DMS 273 (cell line): Measurements from ENCODE around the gene IRAK2.

ENCODE experiments used
- DNase-seq: peaks from one replicate; lab custom pipeline; 2025; ENCODE audit not compliant: unreplicated experiment; lab: John Stamatoyannopoulos, UW

Gene IRAK2

GRCh38 chr3:10219737-10220136, 55.0 kb downstream of the IRAK2 start:
- no peak for DNase-seq

- DNase-seq, result no peak
Observed at GRCh38 chr3:10223676-10224639, 59.2 kb downstream of the IRAK2 start.

GRCh38 chr3:10224794-10225665, 60.3 kb downstream of the IRAK2 start:
- peak; percentile 79 for DNase-seq

- no peak for DNase-seq
Observed at GRCh38 chr3:10226293-10226692, 61.6 kb downstream of the IRAK2 start.

GRCh38 chr3:10228248-10228950, 63.7 kb downstream of the IRAK2 start:
- no peak for DNase-seq

GRCh38 chr3:10229576-10229975, 64.9 kb downstream of the IRAK2 start:
- no peak for DNase-seq

- no peak for DNase-seq
Observed at GRCh38 chr3:10232137-10232536, 67.4 kb downstream of the IRAK2 start.

GRCh38 chr3:10233988-10234387, 69.3 kb downstream of the IRAK2 start:
- no peak for DNase-seq

GRCh38 chr3:10234526-10235230, 70.0 kb downstream of the IRAK2 start:
- peak; percentile 5 for DNase-seq

- no peak for DNase-seq
Observed at GRCh38 chr3:10235551-10235950, 70.8 kb downstream of the IRAK2 start.

- peak; percentile 16 for DNase-seq
Observed at GRCh38 chr3:10238345-10239183, 73.8 kb downstream of the IRAK2 start.

GRCh38 chr3:10240799-10241198, 76.1 kb downstream of the IRAK2 start:
- DNase-seq, result no peak

GRCh38 chr3:10242182-10243065, 77.7 kb downstream of the IRAK2 start:
- DNase-seq, result no peak

GRCh38 chr3:10244009-10244408, 79.3 kb downstream of the IRAK2 start:
- no peak for DNase-seq

GRCh38 chr3:10245081-10245712, 80.5 kb downstream of the IRAK2 start:
- no peak for DNase-seq

- peak; percentile 52 for DNase-seq
Observed at GRCh38 chr3:10247679-10248183, 83.0 kb downstream of the IRAK2 start.

- DNase-seq, result peak; percentile 99
Observed at GRCh38 chr3:10248184-10248983, 83.7 kb downstream of the IRAK2 start, which contains the start of gene TATDN2. TSS of gene TATDN2 (plus strand) at chr3:10248459. CDS start at chr3:10249201, 742 bp downstream.
